HepG2 (cell line): ENCODE measurements around the gene SLC12A3. TPM values are rescaled to one million over a fixed set of nuclear protein-coding genes. Genes with fewer than 3 reads are reported as not detected.

Experiments used
- HES4 ChIP-seq: sonication (generic); formaldehyde crosslinking; IDR thresholded peaks from 2 replicates; pipeline ENCODE4 v1.9.0; 2021; ENCODE audit warnings: mild to moderate bottlenecking, missing genetic modification reagents, borderline replicate concordance
- JUN ChIP-seq: sonication (generic); formaldehyde crosslinking; IDR thresholded peaks from 2 replicates; pipeline ENCODE4 v1.4.0; 2020; ENCODE audit warnings: mild to moderate bottlenecking, missing genetic modification reagents
- JUND ChIP-seq: sonication (generic); formaldehyde crosslinking; IDR thresholded peaks from 2 replicates; pipeline ENCODE4 v1.8.0; 2022; ENCODE audit warnings: mild to moderate bottlenecking, missing genetic modification reagents
- NR2F6 ChIP-seq, 2 experiments: IDR thresholded peaks; 2 replicates each; pipeline ENCODE4 v1.6.1; 2016; ENCODE audit warnings: antibody characterized with exemption in 1 of 2, mild to moderate bottlenecking in 1 of 2
- SMARCC2 ChIP-seq: fragments of 450-650 bp; IDR thresholded peaks from 2 replicates; pipeline ENCODE4 v1.6.1; 2017; ENCODE audit warnings: antibody characterized with exemption, mild to moderate bottlenecking
- TOE1 ChIP-seq: sonication (generic); formaldehyde crosslinking; IDR thresholded peaks from 2 replicates; pipeline ENCODE4 v1.4.0; 2020; ENCODE audit warnings: mild to moderate bottlenecking, missing genetic modification reagents
- U2AF2 ChIP-seq: fragments of 200-400 bp; formaldehyde crosslinking; IDR thresholded peaks from 2 replicates; pipeline ENCODE4 v1.6.1; 2017; ENCODE audit warnings: low read depth, mild to moderate bottlenecking, low read length
- ZNF44 ChIP-seq: sonication (generic); formaldehyde crosslinking; IDR thresholded peaks from 2 replicates; pipeline ENCODE4 v1.5.1; 2020; ENCODE audit warnings: mild to moderate bottlenecking, missing genetic modification reagents
- polyA plus RNA-seq, 8 experiments: library from polyadenylated mRNA; depleted of rRNA in 3 of 8; stranded (reverse) in 7 of 8; unstranded in 1 of 8; fragments of >200 nt; fragmentation: Illumina TruSeq in 4 of 8; extraction: Trizol in 4 of 8; gene quantifications; 2 replicates each; pipeline versions ENCODE4 v1.2.1 to v1.2.3, GENCODE V29; 2011 to 2016; ENCODE audit warnings: low read depth in 4 of 8, missing spikeins in 1 of 8, mixed read lengths in 1 of 8; ENCODE audit not compliant: insufficient read depth in 1 of 8
- total RNA-seq, 5 experiments: library from RNA; depleted of rRNA; stranded (reverse); fragments of >200 nt; fragmentation: Illumina TruSeq; extraction: Trizol; gene quantifications; 2 replicates each; pipeline ENCODE4 v1.2.3, GENCODE V29; 2016; ENCODE audit warnings: low read depth in 1 of 5
- TF ChIP-seq, protein P1 (sequence below): sonication (generic); formaldehyde crosslinking; IDR thresholded peaks from 2 replicates; pipeline ENCODE4 v1.8.1; 2023; ENCODE audit warnings: mild to moderate bottlenecking, missing genetic modification reagents
- TF ChIP-seq, protein P2 (sequence below): IDR thresholded peaks from 2 replicates; pipeline ENCODE4 v1.6.1; 2016; ENCODE audit warnings: missing biosample characterization, missing genetic modification reagents, low read depth
- TF ChIP-seq, protein P3 (sequence below): sonication (generic); formaldehyde crosslinking; IDR thresholded peaks from 2 replicates; pipeline ENCODE4 v1.5.0; 2020; ENCODE audit warnings: mild to moderate bottlenecking, missing genetic modification reagents
- TF ChIP-seq, protein P4 (sequence below): sonication (generic); formaldehyde crosslinking; IDR thresholded peaks from 2 replicates; pipeline ENCODE4 v1.8.1; 2022; ENCODE audit warnings: low read depth, mild to moderate bottlenecking, missing genetic modification reagents

Gene SLC12A3
- total and polyA plus RNA-seq, 2 of the 13 experiments (the other 11 are each of a cell fraction or from before 2014, with no cell fraction given): 6.2 TPM; not detected in 1

DNA sequence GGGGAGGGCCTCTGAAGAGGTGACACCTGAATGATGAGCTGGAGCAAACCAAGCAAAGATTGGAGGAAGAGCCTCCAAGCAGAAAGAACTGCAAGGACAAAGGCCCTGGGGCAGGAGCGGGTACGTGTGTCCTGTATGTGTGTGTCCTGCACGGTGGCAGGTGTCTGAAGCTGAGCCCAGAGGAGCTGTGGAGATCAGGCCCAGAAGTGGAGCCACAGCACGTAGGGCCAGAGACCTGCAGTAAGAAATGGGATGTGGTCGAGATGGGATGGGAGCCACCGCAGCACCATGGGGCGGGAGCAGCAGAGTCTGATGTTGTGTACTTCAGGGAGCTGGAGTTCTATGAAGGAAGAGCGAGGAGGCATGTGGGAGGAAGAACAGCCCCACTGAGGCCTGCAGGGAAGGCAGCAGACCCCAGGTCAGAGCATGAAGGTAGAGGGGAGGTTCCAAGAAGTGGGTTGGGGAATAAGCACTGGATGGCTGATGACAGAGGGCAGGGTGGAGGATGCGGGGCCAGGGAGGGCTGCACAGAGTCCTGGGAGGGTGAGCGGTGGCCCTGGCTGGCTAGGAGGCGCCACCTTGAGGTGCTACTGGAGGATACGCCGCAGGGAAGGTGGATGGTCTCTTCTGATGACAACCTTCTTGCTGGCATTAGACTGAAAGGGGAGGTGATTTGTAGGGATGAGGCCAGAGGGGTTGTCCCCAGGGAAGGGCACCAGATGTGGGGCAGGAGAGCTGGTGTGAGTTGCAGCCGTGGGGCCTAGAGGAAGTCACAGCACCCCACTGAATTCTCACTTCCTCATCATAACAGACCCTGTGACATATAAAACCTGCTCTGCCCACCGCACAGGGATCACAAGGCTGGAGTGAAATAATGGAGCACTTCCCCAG is 86.1 kb downstream of the SLC12A3 start (continued):
- TF ChIP-seq, protein P1, sequence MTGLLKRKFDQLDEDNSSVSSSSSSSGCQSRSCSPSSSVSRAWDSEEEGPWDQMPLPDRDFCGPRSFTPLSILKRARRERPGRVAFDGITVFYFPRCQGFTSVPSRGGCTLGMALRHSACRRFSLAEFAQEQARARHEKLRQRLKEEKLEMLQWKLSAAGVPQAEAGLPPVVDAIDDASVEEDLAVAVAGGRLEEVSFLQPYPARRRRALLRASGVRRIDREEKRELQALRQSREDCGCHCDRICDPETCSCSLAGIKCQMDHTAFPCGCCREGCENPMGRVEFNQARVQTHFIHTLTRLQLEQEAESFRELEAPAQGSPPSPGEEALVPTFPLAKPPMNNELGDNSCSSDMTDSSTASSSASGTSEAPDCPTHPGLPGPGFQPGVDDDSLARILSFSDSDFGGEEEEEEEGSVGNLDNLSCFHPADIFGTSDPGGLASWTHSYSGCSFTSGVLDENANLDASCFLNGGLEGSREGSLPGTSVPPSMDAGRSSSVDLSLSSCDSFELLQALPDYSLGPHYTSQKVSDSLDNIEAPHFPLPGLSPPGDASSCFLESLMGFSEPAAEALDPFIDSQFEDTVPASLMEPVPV (CRISPR knock-in tag): no peak
- no peak for TF ChIP-seq NR2F6 (IDR thresholded peaks at IDR 0.05)
- TF ChIP-seq NR2F6 (CRISPR knock-in tag; IDR thresholded peaks at IDR 0.05): 0 out of 2 replicates have a peak, but pooled peaks have one; percentile 27
- no peak for TF ChIP-seq JUN
- no peak for TF ChIP-seq SMARCC2
- TF ChIP-seq HES4 (CRISPR knock-in tag): no peak
- TF ChIP-seq, protein P2, sequence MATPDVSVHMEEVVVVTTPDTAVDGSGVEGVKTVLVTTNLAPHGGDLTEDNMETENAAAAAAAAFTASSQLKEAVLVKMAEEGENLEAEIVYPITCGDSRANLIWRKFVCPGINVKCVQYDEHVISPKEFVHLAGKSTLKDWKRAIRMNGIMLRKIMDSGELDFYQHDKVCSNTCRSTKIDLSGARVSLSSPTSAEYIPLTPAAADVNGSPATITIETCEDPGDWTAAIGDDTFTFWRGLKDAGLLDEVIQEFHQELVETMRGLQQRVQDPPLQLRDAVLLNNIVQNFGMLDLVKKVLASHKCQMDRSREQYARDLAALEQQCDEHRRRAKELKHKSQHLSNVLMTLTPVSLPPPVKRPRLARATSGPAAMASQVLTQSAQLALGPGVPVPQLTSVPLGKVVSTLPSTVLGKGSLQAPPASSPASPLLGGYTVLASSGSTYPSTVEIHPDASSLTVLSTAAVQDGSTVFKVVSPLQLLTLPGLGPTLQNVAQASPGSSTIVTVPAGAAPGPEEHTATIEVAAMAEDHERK (CRISPR knock-in tag): no peak
- TF ChIP-seq, protein P3, sequence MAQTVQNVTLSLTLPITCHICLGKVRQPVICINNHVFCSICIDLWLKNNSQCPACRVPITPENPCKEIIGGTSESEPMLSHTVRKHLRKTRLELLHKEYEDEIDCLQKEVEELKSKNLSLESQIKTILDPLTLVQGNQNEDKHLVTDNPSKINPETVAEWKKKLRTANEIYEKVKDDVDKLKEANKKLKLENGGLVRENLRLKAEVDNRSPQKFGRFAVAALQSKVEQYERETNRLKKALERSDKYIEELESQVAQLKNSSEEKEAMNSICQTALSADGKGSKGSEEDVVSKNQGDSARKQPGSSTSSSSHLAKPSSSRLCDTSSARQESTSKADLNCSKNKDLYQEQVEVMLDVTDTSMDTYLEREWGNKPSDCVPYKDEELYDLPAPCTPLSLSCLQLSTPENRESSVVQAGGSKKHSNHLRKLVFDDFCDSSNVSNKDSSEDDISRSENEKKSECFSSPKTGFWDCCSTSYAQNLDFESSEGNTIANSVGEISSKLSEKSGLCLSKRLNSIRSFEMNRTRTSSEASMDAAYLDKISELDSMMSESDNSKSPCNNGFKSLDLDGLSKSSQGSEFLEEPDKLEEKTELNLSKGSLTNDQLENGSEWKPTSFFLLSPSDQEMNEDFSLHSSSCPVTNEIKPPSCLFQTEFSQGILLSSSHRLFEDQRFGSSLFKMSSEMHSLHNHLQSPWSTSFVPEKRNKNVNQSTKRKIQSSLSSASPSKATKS (CRISPR knock-in tag): no peak
- no peak for TF ChIP-seq TOE1 (CRISPR knock-in tag)
- no peak for TF ChIP-seq U2AF2
- TF ChIP-seq ZNF44 (CRISPR knock-in tag): 0 out of 2 replicates have a peak, but pooled peaks have one; percentile 33
- TF ChIP-seq, protein P4, sequence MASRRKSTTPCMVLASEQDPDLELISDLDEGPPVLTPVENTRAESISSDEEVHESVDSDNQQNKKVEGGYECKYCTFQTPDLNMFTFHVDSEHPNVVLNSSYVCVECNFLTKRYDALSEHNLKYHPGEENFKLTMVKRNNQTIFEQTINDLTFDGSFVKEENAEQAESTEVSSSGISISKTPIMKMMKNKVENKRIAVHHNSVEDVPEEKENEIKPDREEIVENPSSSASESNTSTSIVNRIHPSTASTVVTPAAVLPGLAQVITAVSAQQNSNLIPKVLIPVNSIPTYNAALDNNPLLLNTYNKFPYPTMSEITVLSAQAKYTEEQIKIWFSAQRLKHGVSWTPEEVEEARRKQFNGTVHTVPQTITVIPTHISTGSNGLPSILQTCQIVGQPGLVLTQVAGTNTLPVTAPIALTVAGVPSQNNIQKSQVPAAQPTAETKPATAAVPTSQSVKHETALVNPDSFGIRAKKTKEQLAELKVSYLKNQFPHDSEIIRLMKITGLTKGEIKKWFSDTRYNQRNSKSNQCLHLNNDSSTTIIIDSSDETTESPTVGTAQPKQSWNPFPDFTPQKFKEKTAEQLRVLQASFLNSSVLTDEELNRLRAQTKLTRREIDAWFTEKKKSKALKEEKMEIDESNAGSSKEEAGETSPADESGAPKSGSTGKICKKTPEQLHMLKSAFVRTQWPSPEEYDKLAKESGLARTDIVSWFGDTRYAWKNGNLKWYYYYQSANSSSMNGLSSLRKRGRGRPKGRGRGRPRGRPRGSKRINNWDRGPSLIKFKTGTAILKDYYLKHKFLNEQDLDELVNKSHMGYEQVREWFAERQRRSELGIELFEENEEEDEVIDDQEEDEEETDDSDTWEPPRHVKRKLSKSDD (CRISPR knock-in tag): no peak
- TF ChIP-seq JUND (CRISPR knock-in tag): no peak
